ENCODE measurements around the gene SLC2A1. TPM values are rescaled to one million over a fixed set of nuclear protein-coding genes. Genes with fewer than 3 reads are reported as not detected.

The SLC2A1 gene
- total RNA-seq, 1 experiment from 2014 or later, result 245 TPM

DNA sequence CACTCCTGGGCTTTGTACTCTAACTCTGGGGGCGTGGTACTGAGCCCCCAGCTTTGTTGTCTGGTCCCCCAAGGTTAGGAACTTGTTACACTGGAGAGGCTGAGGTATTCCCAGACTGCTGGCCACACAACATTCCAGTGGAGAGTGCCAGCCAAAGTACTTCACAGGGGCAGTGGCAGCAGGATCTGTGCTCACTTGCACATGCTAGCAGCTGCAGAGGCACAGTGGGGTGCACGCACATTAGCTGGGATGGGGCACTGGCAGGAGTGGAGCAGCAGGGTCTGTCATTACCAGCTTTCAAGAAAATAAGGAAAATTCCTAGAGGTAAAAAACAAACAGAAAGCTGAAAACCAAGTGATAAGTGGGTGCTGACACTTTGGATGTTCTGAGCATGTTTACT lies 81.3 kb downstream of the SLC2A1 start:
- H4K20me1 ChIP-seq (ENCODE audit: low read length), result no peaks in the 10 kb centered on the region
- H3K79me2 ChIP-seq (ENCODE audit: low read length), result no peaks in the 10 kb centered on the region
- no peak overlapping the region for H3K27ac ChIP-seq (ENCODE audit: low read length)
- no TSS peak for BruUV-seq (replicated peaks)
- no peak overlapping the region for H3K4me2 ChIP-seq (ENCODE audit: low read length)
- H3K4me3 ChIP-seq (ENCODE audit: low read length), result no peak overlapping the region
- no peaks in the 10 kb centered on the region for H3K9me2 ChIP-seq (replicated peaks; ENCODE audit: low read length)
- CTCF ChIA-PET, result no interaction called here
- peaks cover 5% of the 10 kb centered on the region; the same call in 1 of the 2 replicates for H3K27me3 ChIP-seq (ENCODE audit: low read length)
- no peaks in the 10 kb centered on the region for H3F3A ChIP-seq (ENCODE audit: low read length, unreplicated experiment)
- DNase-seq, result no peak
- no peak overlapping the region for H3K9ac ChIP-seq (ENCODE audit: low read length)
- TF ChIP-seq EZH2 (IDR thresholded peaks at IDR 0.05; ENCODE audit: low read length, unreplicated experiment), result no peak
- TF ChIP-seq, protein P1, sequence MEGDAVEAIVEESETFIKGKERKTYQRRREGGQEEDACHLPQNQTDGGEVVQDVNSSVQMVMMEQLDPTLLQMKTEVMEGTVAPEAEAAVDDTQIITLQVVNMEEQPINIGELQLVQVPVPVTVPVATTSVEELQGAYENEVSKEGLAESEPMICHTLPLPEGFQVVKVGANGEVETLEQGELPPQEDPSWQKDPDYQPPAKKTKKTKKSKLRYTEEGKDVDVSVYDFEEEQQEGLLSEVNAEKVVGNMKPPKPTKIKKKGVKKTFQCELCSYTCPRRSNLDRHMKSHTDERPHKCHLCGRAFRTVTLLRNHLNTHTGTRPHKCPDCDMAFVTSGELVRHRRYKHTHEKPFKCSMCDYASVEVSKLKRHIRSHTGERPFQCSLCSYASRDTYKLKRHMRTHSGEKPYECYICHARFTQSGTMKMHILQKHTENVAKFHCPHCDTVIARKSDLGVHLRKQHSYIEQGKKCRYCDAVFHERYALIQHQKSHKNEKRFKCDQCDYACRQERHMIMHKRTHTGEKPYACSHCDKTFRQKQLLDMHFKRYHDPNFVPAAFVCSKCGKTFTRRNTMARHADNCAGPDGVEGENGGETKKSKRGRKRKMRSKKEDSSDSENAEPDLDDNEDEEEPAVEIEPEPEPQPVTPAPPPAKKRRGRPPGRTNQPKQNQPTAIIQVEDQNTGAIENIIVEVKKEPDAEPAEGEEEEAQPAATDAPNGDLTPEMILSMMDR (conservative IDR thresholded peaks at IDR 0.05; ENCODE audit: low read depth, low read length), result no peak
- no peak for TF ChIP-seq EZH2phosphoT487 (IDR thresholded peaks at IDR 0.05; ENCODE audit: borderline replicate concordance, low read length)
- no peaks in the 10 kb centered on the region for H3K9me3 ChIP-seq (ENCODE audit: low read length)
- ATAC-seq, result no peak
- intact Hi-C loops (cut with micrococcal nuclease), result no loop called here
- no peaks in the 10 kb centered on the region for H3K36me3 ChIP-seq (ENCODE audit: low read depth, low read length)
- H2AFZ ChIP-seq (ENCODE audit: low read length), result no peak overlapping the region
- H3K4me1 ChIP-seq (ENCODE audit: insufficient read depth, low read length), result no peaks in the 10 kb centered on the region
- POLR2A ChIA-PET (ENCODE audit: unreplicated experiment), result no interaction called here

DNA sequence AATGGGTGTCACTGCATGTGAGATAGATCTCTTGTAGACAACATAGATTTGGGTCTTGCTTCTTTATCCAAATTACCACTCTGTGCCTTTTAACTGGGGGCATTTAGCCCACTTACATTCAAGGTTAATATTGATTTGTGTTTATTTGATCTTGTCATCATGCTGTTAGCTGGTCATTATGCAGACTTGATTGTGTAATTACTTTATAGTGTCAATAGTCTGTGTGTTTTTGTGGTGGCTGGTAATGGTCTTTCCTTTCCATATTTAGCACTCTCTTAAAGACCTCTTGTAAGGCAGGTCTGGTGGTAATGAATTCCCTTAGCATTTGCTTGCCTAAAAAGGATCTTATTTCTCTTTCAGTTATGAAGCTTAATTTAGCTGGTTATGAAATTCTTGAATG lies 82.7 kb downstream of the SLC2A1 start:
- Histone ChIP-seq H3K4me2 (ENCODE audit: low read length) (no peak overlapping the region), H3K79me2 (ENCODE audit: low read length) (no peaks in the 10 kb centered on the region), H3K9me3 (ENCODE audit: low read length) (no peaks in the 10 kb centered on the region), H3K4me3 (ENCODE audit: low read length) (no peak overlapping the region), H3K36me3 (ENCODE audit: low read depth, low read length) (no peaks in the 10 kb centered on the region), H4K20me1 (ENCODE audit: low read length) (no peaks in the 10 kb centered on the region), H3K27ac (ENCODE audit: low read length) (no peak overlapping the region), H3K9me2 (replicated peaks; ENCODE audit: low read length) (no peaks in the 10 kb centered on the region), H3K27me3 (ENCODE audit: low read length) (peaks cover 5% of the 10 kb centered on the region; the same call in 1 of the 2 replicates), H3F3A (ENCODE audit: low read length, unreplicated experiment) (no peaks in the 10 kb centered on the region), H3K9ac (ENCODE audit: low read length) (no peak overlapping the region), H2AFZ (ENCODE audit: low read length) (no peak overlapping the region), H3K4me1 (ENCODE audit: insufficient read depth, low read length) (no peaks in the 10 kb centered on the region)
- BruUV-seq (replicated peaks), result no TSS peak
- POLR2A ChIA-PET (ENCODE audit: unreplicated experiment), result no interaction called here
- TF ChIP-seq EZH2phosphoT487 (IDR thresholded peaks at IDR 0.05; ENCODE audit: borderline replicate concordance, low read length) (no peak), EZH2 (IDR thresholded peaks at IDR 0.05; ENCODE audit: low read length, unreplicated experiment) (no peak)
- TF ChIP-seq, protein P1 (conservative IDR thresholded peaks at IDR 0.05; ENCODE audit: low read depth, low read length), result no peak
- DNase-seq (no peak), ATAC-seq (no peak)
- intact Hi-C loops (cut with micrococcal nuclease), result no loop called here
- CTCF ChIA-PET, result no interaction called here

Other genes starting within 250 kb of the SLC2A1 start
- 0.17 TPM in 1 of 2 replicates, not detected in the other for gene CLDN19, start 218.6 kb downstream of the SLC2A1 start, total RNA-seq (2014; rRNA removed)
- gene P3H1, start 191.8 kb downstream of the SLC2A1 start, total RNA-seq (2014; rRNA removed), result 28.2 and 28.3 TPM in 2 replicates
- gene C1orf50, start 191.6 kb downstream of the SLC2A1 start, total RNA-seq (2014; rRNA removed), result 3.4 and 4.1 TPM in 2 replicates
- 0.11 TPM in 1 of 2 replicates, not detected in the other for gene TMEM269, start 173.9 kb downstream of the SLC2A1 start, total RNA-seq (2014; rRNA removed)
- gene ERMAP, start 141.7 kb downstream of the SLC2A1 start, total RNA-seq (2014; rRNA removed), result 5.4 and 5.8 TPM in 2 replicates
- gene SVBP, start 141.5 kb downstream of the SLC2A1 start, total RNA-seq (2014; rRNA removed), result 32.7 and 39.7 TPM in 2 replicates
- gene ZNF691, start 112.3 kb downstream of the SLC2A1 start, total RNA-seq (2014; rRNA removed), result 4.3 and 7.4 TPM in 2 replicates
- 274 and 338 TPM in 2 replicates for gene EBNA1BP2, start 213.4 kb upstream of the SLC2A1 start, total RNA-seq (2014; rRNA removed)
- 1.2 and 2.6 TPM in 2 replicates for gene CFAP57, start 213.5 kb upstream of the SLC2A1 start, total RNA-seq (2014; rRNA removed)